Kidney (tissue), 14 donors: ENCODE data around the gene IZUMO4. TPM values are rescaled to one million over a fixed set of nuclear protein-coding genes. Genes with fewer than 3 reads are reported as not detected.

Experiments
- DNase-seq, 5 donors: peaks; one replicate each; pipeline ENCODE4 v3.0.0-alpha.2; 2013 to 2020
- FAIRE-seq: peaks from 2 replicates; lab custom pipeline; 2012; peaks lifted over from hg19 to GRCh38; lab: Jason Lieb, UNC
- H3K27ac ChIP-seq, 2 donors: one replicate each; pipeline ENCODE4 v1.7.0; 2013; ENCODE audit warnings: low read depth in 2 of 2, low read length in 2 of 2, inconsistent platforms in 1 of 2
- H3K27me3 ChIP-seq: one replicate; pipeline ENCODE4 v1.7.1; 2013; ENCODE audit warnings: low read length, inconsistent platforms; ENCODE audit not compliant: control insufficient read depth, insufficient read depth
- H3K36me3 ChIP-seq, 3 donors: one replicate each; pipeline versions ENCODE4 v1.7.0 to v1.7.1; 2013; ENCODE audit warnings: low read length in 3 of 3, control low read depth in 1 of 3, inconsistent platforms in 1 of 3; ENCODE audit not compliant: insufficient read depth in 3 of 3, control insufficient read depth in 2 of 3
- H3K4me1 ChIP-seq, 3 donors: one replicate each; pipeline versions ENCODE4 v1.7.0 to v1.7.1; 2013; ENCODE audit warnings: low read length in 3 of 3, inconsistent platforms in 1 of 3, low read depth in 1 of 3; ENCODE audit not compliant: control insufficient read depth in 2 of 3, insufficient read depth in 2 of 3
- H3K4me3 ChIP-seq, 3 donors: one replicate each; pipeline versions ENCODE4 v1.7.0 to v1.8.1; 2013; ENCODE audit warnings: low read length in 3 of 3, control low read depth in 1 of 3, inconsistent platforms in 1 of 3
- H3K9ac ChIP-seq, 3 donors: one replicate each; pipeline versions ENCODE4 v1.7.0 to v1.7.1; 2013; ENCODE audit warnings: low read length in 3 of 3, control low read depth in 1 of 3, inconsistent platforms in 1 of 3
- H3K9me3 ChIP-seq, 3 donors: one replicate each; pipeline versions ENCODE4 v1.7.0 to v1.7.1; 2013; ENCODE audit warnings: low read length in 3 of 3, control low read depth in 1 of 3, inconsistent platforms in 1 of 3; ENCODE audit not compliant: control insufficient read depth in 2 of 3, insufficient read depth in 1 of 3
- intact Hi-C: fragments of 100-400 bp; cut with DNase I; formaldehyde crosslinking; loops from one replicate; pipeline ENCODE4 v1.11.1; 2022
- polyA plus RNA-seq: library from polyadenylated mRNA; stranded (reverse); fragments of 350-450 nt; fragmentation: Illumina TruSeq; extraction: RNeasy Lipid Tissue Mini Kit (QIAGEN cat#74804); gene quantifications from one replicate; pipeline ENCODE4 v1.2.3, GENCODE V29; 2014; ENCODE audit warnings: low read depth, low replicate concordance; ENCODE audit not compliant: insufficient read depth
- total RNA-seq: library from RNA; stranded (reverse); fragmentation: NEBNext Ultra II Directional; extraction: Animal tissue kit (Norgen Biotek cat#: 25700); gene quantifications from one replicate; pipeline ENCODE4 v1.2.1, GENCODE V29; 2021
- TF ChIP-seq, protein P1 (sequence below): IDR thresholded peaks from 3 replicates; pipeline ENCODE4 v1.5.1; 2012; ENCODE audit warnings: mild to moderate bottlenecking, moderate library complexity, borderline replicate concordance; ENCODE audit not compliant: insufficient read depth; ENCODE audit errors: extremely low read depth
- donor health status: control.
- donor health status: control.
- donor health status: control.
- donor health status: control.
- donor health status: control.
- donor health status: DM: yes; HTN: yes; CAD: no.
- donor health status: Normal renal cell carcinoma (clear cell type).

Gene IZUMO4
- total and polyA plus RNA-seq, 2 donors from 2014 or later: 4.3 to 8.9 TPM

DNA sequence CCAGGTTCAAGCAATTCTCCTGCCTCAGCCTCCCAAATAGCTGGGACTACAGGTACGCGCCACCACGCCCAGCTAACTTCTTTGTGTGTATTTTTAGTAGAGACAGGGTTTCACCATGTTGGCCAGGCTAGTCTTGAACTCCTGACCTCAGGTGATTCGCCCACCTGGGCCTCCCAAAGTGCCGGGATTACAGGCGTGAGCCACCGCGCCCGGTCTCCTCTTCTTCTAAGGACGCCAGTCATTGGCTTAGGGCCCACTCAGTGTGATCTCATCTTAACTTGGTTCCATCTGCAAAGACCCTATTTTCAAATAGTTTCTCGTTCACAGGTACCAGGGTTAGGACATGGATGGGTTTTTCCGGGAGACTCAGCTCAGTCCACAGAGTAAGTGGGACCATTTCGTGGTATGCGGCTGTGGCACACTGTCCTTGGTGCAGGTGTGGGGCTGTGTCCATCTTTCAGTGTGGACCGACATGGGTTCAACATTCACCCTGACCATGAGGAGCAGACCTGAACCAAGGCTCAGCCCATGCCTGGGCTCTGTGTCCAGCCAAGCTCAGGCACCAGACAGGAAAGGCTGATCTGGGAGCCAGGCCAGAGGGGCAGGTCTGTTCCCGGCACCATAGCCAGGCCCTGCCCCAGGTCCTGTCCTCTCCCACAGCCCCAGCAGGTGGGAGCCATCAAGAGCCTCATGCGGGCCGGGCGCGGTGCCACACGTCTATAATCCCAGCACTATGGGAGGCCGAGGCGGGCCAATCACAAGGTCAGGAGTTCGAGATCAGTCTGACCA, 42.9 kb upstream of the IZUMO4 start:
- H3K36me3 ChIP-seq: peaks cover 0 to under 1% (median 0%) of the 10 kb centered on the region in 3 donors
- H3K4me3 ChIP-seq: no peak overlapping the region
- intact Hi-C loops: no loop called here
- H3K9me3 ChIP-seq: no peaks in the 10 kb centered on the region
- TF ChIP-seq, protein P1, sequence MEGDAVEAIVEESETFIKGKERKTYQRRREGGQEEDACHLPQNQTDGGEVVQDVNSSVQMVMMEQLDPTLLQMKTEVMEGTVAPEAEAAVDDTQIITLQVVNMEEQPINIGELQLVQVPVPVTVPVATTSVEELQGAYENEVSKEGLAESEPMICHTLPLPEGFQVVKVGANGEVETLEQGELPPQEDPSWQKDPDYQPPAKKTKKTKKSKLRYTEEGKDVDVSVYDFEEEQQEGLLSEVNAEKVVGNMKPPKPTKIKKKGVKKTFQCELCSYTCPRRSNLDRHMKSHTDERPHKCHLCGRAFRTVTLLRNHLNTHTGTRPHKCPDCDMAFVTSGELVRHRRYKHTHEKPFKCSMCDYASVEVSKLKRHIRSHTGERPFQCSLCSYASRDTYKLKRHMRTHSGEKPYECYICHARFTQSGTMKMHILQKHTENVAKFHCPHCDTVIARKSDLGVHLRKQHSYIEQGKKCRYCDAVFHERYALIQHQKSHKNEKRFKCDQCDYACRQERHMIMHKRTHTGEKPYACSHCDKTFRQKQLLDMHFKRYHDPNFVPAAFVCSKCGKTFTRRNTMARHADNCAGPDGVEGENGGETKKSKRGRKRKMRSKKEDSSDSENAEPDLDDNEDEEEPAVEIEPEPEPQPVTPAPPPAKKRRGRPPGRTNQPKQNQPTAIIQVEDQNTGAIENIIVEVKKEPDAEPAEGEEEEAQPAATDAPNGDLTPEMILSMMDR: no peak
- H3K9ac ChIP-seq: no peak overlapping the region
- DNase-seq (peak in 3 of 5 donors; percentile 45 to 96 (median 73)), FAIRE-seq (no peak)
- peak overlapping the region; percentile 71 to 81 for H3K27ac ChIP-seq
- peaks cover 0 to 37% (median 15%) of the 10 kb centered on the region in 3 donors for H3K4me1 ChIP-seq
- H3K27me3 ChIP-seq: no peaks in the 10 kb centered on the region

DNA sequence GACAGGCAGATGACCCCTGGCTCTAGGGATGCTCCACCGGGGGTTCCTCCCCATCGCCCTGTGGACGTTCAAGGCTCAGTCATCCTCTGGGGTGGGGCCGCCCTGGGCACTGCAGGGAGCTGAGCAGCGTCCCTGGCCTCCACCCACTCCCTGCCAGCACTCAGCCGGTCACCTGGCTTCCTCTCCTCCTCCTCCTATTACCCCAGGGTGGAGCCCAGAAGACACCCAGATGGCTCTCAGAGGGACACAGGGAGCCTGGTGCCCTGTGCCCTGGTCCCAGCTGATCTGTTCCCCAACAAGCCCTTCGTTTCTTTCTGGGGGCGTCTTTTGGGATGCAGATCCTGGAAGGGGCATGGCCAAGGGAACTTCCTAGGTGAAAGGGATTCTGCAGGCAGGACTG, 42.0 kb upstream of the IZUMO4 start:
- H3K27me3 ChIP-seq: no peaks in the 10 kb centered on the region
- DNase-seq (peak in 2 of 5 donors; percentile 50 to 78), FAIRE-seq (no peak)
- no peak overlapping the region for H3K4me3 ChIP-seq
- no peak overlapping the region for H3K9ac ChIP-seq
- TF ChIP-seq, protein P1: no peak
- H3K4me1 ChIP-seq: peaks cover 0 to 36% (median 14%) of the 10 kb centered on the region in 3 donors
- no peaks in the 10 kb centered on the region for H3K36me3 ChIP-seq
- peak overlapping the region; percentile 23 to 51 for H3K27ac ChIP-seq
- no peaks in the 10 kb centered on the region for H3K9me3 ChIP-seq
- intact Hi-C loops: no loop called here

DNA sequence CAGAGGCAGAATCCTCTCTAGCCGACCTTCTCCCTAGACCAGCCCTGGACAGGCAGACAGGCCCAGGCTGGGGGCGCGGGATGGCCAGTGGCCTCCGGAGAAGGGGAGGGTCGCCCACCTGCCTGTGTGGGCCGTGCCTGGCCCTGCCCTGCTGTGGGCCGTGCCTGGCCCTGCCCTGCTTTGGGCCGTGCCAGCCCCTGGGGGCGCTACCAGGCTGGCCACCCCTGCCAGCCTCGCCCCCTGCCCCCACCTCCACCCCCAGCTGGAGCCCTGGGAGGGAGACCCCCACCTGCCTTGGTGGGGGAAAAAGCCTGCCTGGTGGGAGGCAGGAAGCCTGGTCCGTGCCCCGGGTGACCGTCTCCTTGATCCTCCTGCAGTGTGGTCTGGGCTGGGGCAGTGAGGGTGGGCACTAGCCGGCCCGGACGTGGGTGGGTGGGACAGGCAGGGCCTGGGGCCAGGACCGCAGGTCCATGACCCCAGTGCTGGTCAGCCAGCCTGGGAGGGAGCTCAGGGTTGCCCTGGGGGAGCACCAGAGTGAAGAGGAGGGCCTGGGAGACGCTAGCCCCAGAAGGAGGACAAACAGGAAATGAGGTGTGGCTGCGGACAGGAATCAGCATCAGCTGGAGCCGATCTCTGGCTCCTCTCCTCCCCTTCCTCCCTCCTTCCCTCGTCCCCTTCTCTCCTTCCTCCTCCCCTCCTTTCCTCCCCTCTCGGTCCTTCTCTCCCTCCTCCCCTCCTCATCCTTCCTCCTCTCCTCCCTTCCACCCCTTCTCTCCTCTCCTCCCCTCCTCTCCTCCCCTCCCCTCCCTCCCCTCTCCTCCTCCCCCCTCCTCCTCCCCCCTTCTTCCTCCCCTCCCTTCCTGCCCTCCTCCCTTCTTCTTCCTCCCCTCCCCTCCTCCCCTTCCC, 40.5 kb upstream of the IZUMO4 start:
- H3K9me3 ChIP-seq: no peaks in the 10 kb centered on the region
- intact Hi-C loops: no loop called here
- TF ChIP-seq, protein P1: no peak

More for the DNA sequence above, 40.5 kb upstream of the IZUMO4 start:
- Histone ChIP-seq H3K36me3 (no peaks in the 10 kb centered on the region), H3K27ac (peak overlapping the region; percentile 90 to 91), H3K27me3 (no peaks in the 10 kb centered on the region), H3K4me3 (peak overlapping the region in 1 of 3 donors; percentile 26), H3K4me1 (peaks cover 0 to 46% (median 26%) of the 10 kb centered on the region in 3 donors), H3K9ac (peak overlapping the region in 2 of 3 donors; percentile 22 to 34)
- DNase-seq (peak; percentile 42 to 88 (median 71)), FAIRE-seq (no peak)
